Mucosa of descending colon (tissue), 3 donors: Measurements from ENCODE around the gene GNL3. TPM values are rescaled to one million over a fixed set of nuclear protein-coding genes. Genes with fewer than 3 reads are reported as not detected.

Experiments used
- ATAC-seq: fragments of 200-7000 bp; cut with Tn5 transposase; one replicate; pipeline ENCODE4 v1.9.1; 2020; ENCODE audit warnings: mild to moderate bottlenecking, moderate library complexity
- DNase-seq, 3 donors: peaks; one replicate each; pipeline ENCODE4 v3.0.0-alpha.2; 2020
- H3K36me3 ChIP-seq: fragments of 200-600 bp; one replicate; pipeline ENCODE4 v1.8.0; 2021; ENCODE audit warnings: low read depth, mild to moderate bottlenecking
- H3K4me1 ChIP-seq: fragments of 200-600 bp; one replicate; pipeline ENCODE4 v1.8.0; 2021; ENCODE audit warnings: low read depth, mild to moderate bottlenecking
- H3K4me3 ChIP-seq: fragments of 200-600 bp; one replicate; pipeline ENCODE4 v1.8.0; 2021; ENCODE audit warnings: mild to moderate bottlenecking
- H3K9me3 ChIP-seq: fragments of 200-600 bp; one replicate; pipeline ENCODE4 v1.8.0; 2021; ENCODE audit warnings: mild to moderate bottlenecking
- CTCF ChIP-seq: fragments of 200-600 bp; IDR thresholded peaks from one replicate; pipeline ENCODE4 v1.8.0; 2022; ENCODE audit warnings: antibody characterized with exemption, mild to moderate bottlenecking
- intact Hi-C, 2 donors: fragments of 100-400 bp; cut with DNase I in 1 of 2; cut with micrococcal nuclease in 1 of 2; formaldehyde crosslinking; loops; one replicate each; pipeline versions ENCODE4 v1.11.0 to v1.11.1; 2022; cut with DNase I, micrococcal nuclease
- total RNA-seq, 3 donors: library from RNA; stranded (reverse); fragmentation: NEBNext Ultra II Directional in 2 of 3; extraction: Animal tissue kit (Norgen Biotek cat#: 25700) in 2 of 3; gene quantifications; one replicate each; pipeline versions ENCODE4 v1.2.1 to v1.2.4, GENCODE V29; 2021 to 2023
- donor health status: DM: no; HTN: no; CAD: no; lungs with moderate emphysema.
- donor health status: DM: no; HTN: no; CAD: no.
- donor health status: DM: no; HTN: yes; CAD: no.

GNL3 gene
- total RNA-seq, 3 donors from 2014 or later, result 39.2 to 54.4 (median 47.7) TPM

DNA sequence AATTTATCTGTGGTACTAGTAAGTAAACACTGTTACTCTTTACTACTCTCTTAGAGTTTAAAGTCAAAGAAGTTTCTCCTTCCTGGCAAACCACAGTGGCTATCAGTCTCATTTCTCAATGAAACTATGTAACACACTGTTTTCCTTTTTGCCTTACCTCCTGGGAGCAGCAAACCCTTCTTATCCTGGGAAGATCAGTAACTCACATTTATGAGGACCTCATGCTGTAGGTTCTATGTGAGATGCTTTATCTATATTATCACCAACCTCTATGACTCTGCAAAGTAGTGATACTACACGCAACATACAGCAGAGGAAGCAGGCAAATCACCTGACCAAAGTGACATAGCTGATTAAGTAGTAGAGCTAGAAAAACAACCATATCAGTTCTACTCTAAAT lies 35.4 kb upstream of the GNL3 start:
- TF ChIP-seq CTCF, result no peak
- Histone ChIP-seq H3K36me3 (no peaks in the 10 kb centered on the region), H3K4me1 (no peaks in the 10 kb centered on the region), H3K9me3 (no peaks in the 10 kb centered on the region), H3K4me3 (no peak overlapping the region)
- intact Hi-C loops, result no loop called here
- DNase-seq (no peak), ATAC-seq (no peak)

- ATAC-seq, result no peak
- no peak for DNase-seq
- no peak overlapping the region for H3K4me3 ChIP-seq
- no peaks in the 10 kb centered on the region for H3K9me3 ChIP-seq
- TF ChIP-seq CTCF, result no peak
- intact Hi-C loops, result no loop called here
- H3K4me1 ChIP-seq, result no peaks in the 10 kb centered on the region
- no peaks in the 10 kb centered on the region for H3K36me3 ChIP-seq
Observed at GRCh38 chr3:52651592-52651991, 34.2 kb upstream of the GNL3 start.

GRCh38 chr3:52655895-52656294 lies 29.9 kb upstream of the GNL3 start:
- no peak for TF ChIP-seq CTCF
- Histone ChIP-seq H3K36me3 (peaks cover 8% of the 10 kb centered on the region), H3K9me3 (no peaks in the 10 kb centered on the region), H3K4me3 (no peak overlapping the region), H3K4me1 (no peaks in the 10 kb centered on the region)
- intact Hi-C loops, result no loop called here
- DNase-seq (no peak), ATAC-seq (no peak)

DNA sequence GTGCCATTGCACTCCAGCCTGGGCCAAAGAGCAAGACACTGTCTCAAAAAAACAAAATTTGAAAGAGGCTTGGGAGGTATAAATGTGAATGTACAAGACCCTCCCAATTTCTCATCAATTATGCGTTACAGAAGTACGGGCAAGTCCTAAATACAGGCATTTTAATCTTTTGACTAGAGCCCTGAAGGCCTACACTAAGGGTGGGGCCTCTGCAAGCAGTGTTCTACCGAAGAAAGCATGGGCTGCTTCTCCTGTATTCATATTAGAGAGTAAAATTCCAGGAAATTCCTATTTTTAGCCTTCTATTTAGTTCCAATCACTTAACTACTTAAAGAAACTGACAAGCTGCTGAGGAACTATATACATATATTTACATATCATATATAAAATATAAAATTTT lies 25.8 kb upstream of the GNL3 start:
- ATAC-seq (no peak), DNase-seq (no peak)
- Histone ChIP-seq H3K36me3 (peaks cover 8% of the 10 kb centered on the region), H3K9me3 (no peaks in the 10 kb centered on the region), H3K4me1 (no peaks in the 10 kb centered on the region), H3K4me3 (no peak overlapping the region)
- no peak for TF ChIP-seq CTCF
- intact Hi-C loops, result no loop called here

DNA sequence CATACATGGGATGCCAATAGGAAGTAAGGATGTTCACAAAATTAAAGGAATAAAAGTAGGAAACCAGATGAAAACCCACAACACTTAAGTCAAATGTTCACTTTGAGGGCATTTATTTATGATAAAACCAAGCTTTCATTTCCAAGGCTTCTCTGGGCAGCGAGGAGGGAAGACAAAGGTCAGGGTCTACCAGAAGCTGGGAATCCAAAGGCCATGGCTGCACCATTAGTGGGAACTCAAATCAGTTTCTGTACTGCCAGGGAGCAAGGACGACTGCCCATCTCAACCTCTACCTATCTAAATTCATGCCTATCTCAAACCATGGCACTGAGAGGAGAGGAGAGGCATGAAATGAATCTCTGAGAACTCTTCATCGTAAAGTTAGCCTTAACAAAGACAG lies 22.7 kb upstream of the GNL3 start:
- no peak for TF ChIP-seq CTCF
- ATAC-seq (no peak), DNase-seq (no peak)
- intact Hi-C loops, result no loop called here
- H3K9me3 ChIP-seq, result no peaks in the 10 kb centered on the region
- no peaks in the 10 kb centered on the region for H3K36me3 ChIP-seq
- H3K4me1 ChIP-seq, result no peaks in the 10 kb centered on the region
- no peak overlapping the region for H3K4me3 ChIP-seq
